ENCODE results near the gene SLC12A6. TPM values are rescaled to one million over a fixed set of nuclear protein-coding genes. Genes with fewer than 3 reads are reported as not detected.
"Not testable (repeated sequence)": the region's sequence is repeated elsewhere in the genome, so short reads cannot be mapped to it uniquely, and the experiment has no call there.

SLC12A6 gene
- total RNA-seq (10 to 100 TPM; 58.5 to 58.7 TPM), total RNA-seq (23.6 to 347 (median 143) reads per million in 172 experiments)
- 60.3 TPM for polyA plus RNA-seq (2013, experiment 1 of 2)
- 66.8 TPM for polyA plus RNA-seq (2013, experiment 2 of 2)

DNA sequence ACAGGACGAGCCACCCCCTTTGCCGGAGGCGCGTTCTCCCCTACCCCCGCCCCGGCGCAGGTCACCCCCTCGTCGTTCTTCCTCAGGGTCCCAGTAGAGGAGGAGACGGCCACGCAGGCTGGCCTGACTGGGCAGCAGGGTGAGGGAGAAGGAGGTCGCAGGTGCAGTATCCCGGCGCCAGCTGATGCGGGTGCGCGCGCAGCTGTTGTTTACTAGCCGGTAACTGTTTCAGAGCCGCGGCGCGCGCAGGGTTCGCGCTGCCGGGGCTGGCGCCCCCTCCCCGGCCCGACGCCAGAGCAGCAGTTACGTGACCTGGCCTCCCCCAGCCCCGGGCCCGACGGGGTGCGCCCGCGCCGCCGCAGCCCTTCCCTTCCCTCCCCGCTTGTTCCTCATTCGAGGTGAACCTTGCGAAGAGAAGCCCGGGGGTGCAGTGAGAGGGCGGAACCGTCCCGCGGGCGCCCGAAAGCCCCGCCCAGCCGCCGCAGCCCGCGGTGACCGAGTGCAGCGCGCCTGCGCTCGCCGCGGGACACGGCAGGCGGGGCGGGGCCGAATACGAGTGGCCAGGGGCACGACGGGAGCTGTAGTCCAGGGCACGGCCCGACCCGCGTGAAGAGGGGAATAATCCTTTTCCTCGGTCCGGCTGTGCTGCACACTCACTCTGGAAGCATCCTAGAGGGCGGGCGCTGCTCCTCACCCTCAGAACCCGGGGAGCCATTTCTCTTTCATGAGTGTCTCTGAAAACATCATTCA, at the start of gene SLC12A6:
Gene SLC12A6 (minus strand): TSS at position 225 of the 750 bp plus-strand sequence. CDS start 1,101 bp downstream, outside the sequence.
- peak within 1 kb of the TSS; percentile 98 for H3K27ac Mint-ChIP-seq
- Histone ChIP-seq H3K27ac (ENCODE audit: low read depth in 1 of 2, low read length in 2 of 2) (peak within 1 kb of the TSS; percentile 80 to 96), H3K4me3 (ENCODE audit: low read length) (peak within 1 kb of the TSS; percentile 98), H3K9me3 (ENCODE audit: control insufficient read depth in 1 of 2, insufficient read depth in 1 of 2, low read length in 2 of 2) (no peaks in the 10 kb centered on the region), H3K27me3 (ENCODE audit: control insufficient read depth in 1 of 2, insufficient read depth in 2 of 2, low read length in 2 of 2) (no peaks in the 10 kb centered on the region), H3K4me1 (ENCODE audit: insufficient read depth, low read length) (peaks cover 49% of the 10 kb centered on the region), H3K36me3 (ENCODE audit: insufficient read depth, low read length) (peaks cover 17% of the 10 kb centered on the region)
- no peaks in the 10 kb centered on the region for H3K27me3 Mint-ChIP-seq
- peaks cover 31% of the 10 kb centered on the region for H3K36me3 Mint-ChIP-seq (ENCODE audit: low read depth)
- TF ChIP-seq, protein P1, sequence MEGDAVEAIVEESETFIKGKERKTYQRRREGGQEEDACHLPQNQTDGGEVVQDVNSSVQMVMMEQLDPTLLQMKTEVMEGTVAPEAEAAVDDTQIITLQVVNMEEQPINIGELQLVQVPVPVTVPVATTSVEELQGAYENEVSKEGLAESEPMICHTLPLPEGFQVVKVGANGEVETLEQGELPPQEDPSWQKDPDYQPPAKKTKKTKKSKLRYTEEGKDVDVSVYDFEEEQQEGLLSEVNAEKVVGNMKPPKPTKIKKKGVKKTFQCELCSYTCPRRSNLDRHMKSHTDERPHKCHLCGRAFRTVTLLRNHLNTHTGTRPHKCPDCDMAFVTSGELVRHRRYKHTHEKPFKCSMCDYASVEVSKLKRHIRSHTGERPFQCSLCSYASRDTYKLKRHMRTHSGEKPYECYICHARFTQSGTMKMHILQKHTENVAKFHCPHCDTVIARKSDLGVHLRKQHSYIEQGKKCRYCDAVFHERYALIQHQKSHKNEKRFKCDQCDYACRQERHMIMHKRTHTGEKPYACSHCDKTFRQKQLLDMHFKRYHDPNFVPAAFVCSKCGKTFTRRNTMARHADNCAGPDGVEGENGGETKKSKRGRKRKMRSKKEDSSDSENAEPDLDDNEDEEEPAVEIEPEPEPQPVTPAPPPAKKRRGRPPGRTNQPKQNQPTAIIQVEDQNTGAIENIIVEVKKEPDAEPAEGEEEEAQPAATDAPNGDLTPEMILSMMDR (IDR thresholded peaks at IDR 0.05): no peak
- ChIA-PET POLR2A (interaction anchor here (0.5 to 5.3 kb wide), 24 partner anchors 11 to 650 kb away, joined by 3 to 127 read pairs (median 4); partner anchors contain the start of genes EMC7, GOLGA8A, GOLGA8B and KATNBL1), CTCF (interaction anchor here (1.0 to 5.5 kb wide), 4 partner anchors 10 to 45 kb away, joined by 3 to 37 read pairs (median 4); partner anchors contain the start of gene LPCAT4)
- H3K4me3 Mint-ChIP-seq: peak within 1 kb of the TSS; percentile 100
- H3K9me3 Mint-ChIP-seq: no peaks in the 10 kb centered on the region
- DNase-seq: peak; percentile 80 to 97 (median 89)
- peak; percentile 79 for ATAC-seq (ENCODE audit: poor library complexity)
- peaks cover 61% of the 10 kb centered on the region for H3K4me1 Mint-ChIP-seq (ENCODE audit: low read depth)
- intact Hi-C loops (cut with DNase I, micrococcal nuclease): loop anchor here (2.0 to 5.0 kb wide), 3 partner anchors 19 to 235 kb away; partner anchors contain the start of genes EMC4 (in 1 of the 2), EMC7 (in 1 of the 2) and PGBD4 (in 1 of the 2)

DNA sequence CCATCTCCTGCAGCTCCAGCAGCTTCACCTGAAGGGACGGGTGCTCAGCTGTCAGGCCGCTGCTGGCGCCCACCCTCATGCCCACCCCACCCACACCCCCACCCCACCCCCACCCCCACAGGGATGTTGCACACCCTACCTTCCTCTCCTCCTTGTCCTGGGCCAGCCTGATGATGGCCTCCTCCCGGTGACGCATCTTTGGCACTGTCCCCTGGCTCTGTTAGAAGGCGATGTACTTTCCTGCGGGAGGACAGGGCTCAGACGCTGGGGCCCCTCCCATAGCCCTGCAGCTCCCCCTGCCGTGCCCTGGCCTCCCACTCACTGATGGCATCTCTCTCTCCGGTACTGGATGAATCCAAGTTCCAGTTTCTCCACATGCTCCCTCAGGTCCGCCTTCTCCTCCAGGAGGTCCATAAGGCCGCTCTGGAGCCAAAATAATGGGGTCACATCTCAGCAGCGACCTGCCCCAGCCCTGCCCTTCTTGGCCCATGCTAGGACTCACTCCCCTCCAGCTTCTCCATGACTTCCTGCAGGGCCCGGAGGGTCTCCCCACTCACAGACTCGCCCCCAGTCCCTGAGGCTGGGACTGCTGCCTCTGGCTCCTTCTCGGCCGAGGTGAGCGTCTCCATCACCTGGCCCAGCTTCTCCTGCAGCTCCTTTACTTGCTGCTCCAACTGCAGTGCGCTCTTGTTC, 44.4 kb upstream of the SLC12A6 start:
- H3K27ac Mint-ChIP-seq; H3K4me3 Mint-ChIP-seq; H3K4me1 Mint-ChIP-seq (ENCODE audit: low read depth); intact Hi-C loops (cut with DNase I, micrococcal nuclease); H3K4me1 ChIP-seq (ENCODE audit: insufficient read depth, low read length); ATAC-seq (ENCODE audit: poor library complexity); H3K36me3 Mint-ChIP-seq (ENCODE audit: low read depth); H3K27ac ChIP-seq (ENCODE audit: low read depth in 1 of 2, low read length in 2 of 2); H3K27me3 Mint-ChIP-seq; DNase-seq; CTCF ChIA-PET; H3K4me3 ChIP-seq (ENCODE audit: low read length); POLR2A ChIA-PET; H3K9me3 Mint-ChIP-seq; H3K9me3 ChIP-seq (ENCODE audit: control insufficient read depth in 1 of 2, insufficient read depth in 1 of 2, low read length in 2 of 2); H3K27me3 ChIP-seq (ENCODE audit: control insufficient read depth in 1 of 2, insufficient read depth in 2 of 2, low read length in 2 of 2); H3K36me3 ChIP-seq (ENCODE audit: insufficient read depth, low read length): not testable (repeated sequence)

DNA sequence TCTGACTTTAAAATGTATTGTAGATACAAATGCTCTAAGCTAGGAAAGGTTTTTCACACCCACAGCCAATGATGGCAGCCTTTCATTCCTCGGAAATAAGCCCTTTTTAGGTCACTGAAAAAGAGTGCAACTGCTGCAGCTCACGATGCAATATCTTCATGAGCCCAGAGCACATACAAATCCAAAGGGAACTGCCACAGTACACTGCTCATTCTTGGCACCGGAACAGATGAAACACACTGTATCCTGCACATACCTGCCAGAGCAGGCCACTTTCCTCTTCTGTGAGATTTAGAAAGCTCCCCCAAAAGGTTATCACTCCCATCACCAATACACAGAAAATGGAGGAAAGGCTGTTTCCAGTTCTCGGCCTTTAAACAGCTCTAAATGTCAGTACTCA, 42.9 kb upstream of the SLC12A6 start:
- H3K9me3 Mint-ChIP-seq; H3K4me3 Mint-ChIP-seq; H3K27ac Mint-ChIP-seq; H3K27me3 Mint-ChIP-seq; ATAC-seq (ENCODE audit: poor library complexity); H3K36me3 Mint-ChIP-seq (ENCODE audit: low read depth); H3K27ac ChIP-seq (ENCODE audit: low read depth in 1 of 2, low read length in 2 of 2); H3K9me3 ChIP-seq (ENCODE audit: control insufficient read depth in 1 of 2, insufficient read depth in 1 of 2, low read length in 2 of 2); intact Hi-C loops (cut with DNase I, micrococcal nuclease); DNase-seq; H3K4me1 Mint-ChIP-seq (ENCODE audit: low read depth); H3K4me3 ChIP-seq (ENCODE audit: low read length); H3K36me3 ChIP-seq (ENCODE audit: insufficient read depth, low read length); H3K27me3 ChIP-seq (ENCODE audit: control insufficient read depth in 1 of 2, insufficient read depth in 2 of 2, low read length in 2 of 2); H3K4me1 ChIP-seq (ENCODE audit: insufficient read depth, low read length); POLR2A ChIA-PET; CTCF ChIA-PET: not testable (repeated sequence)

DNA sequence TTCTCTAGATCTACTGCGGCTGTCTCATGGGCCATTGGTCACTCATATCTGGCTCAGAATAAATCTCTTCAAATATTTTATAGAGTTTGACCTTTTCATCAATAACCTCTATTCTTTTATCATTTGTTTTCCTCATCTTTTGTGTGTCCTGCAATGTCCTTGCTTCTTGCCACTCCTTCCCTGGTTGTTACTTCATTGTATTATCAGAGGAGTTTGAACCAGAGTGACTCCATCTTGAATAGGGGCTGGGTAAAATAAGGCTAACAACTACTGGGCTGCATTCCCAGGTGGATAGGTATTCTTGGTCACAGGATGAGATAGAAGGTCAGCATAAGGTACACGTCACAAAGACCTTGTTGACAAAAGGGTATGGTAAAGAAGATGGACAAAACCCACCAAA, 39.3 kb upstream of the SLC12A6 start:
- TF ChIP-seq, protein P1 (IDR thresholded peaks at IDR 0.05): no peak
- no peaks in the 10 kb centered on the region for H3K9me3 ChIP-seq (ENCODE audit: control insufficient read depth in 1 of 2, insufficient read depth in 1 of 2, low read length in 2 of 2)
- DNase-seq (no peak), ATAC-seq (ENCODE audit: poor library complexity) (no peak)
- H3K27me3 ChIP-seq (ENCODE audit: control insufficient read depth in 1 of 2, insufficient read depth in 2 of 2, low read length in 2 of 2): no peaks in the 10 kb centered on the region
- no peaks in the 10 kb centered on the region for H3K27me3 Mint-ChIP-seq
- no peaks in the 10 kb centered on the region for H3K4me1 Mint-ChIP-seq (ENCODE audit: low read depth)
- H3K27ac Mint-ChIP-seq: no peak overlapping the region
- no peaks in the 10 kb centered on the region for H3K9me3 Mint-ChIP-seq
- intact Hi-C loops (cut with DNase I, micrococcal nuclease): no loop called here
- H3K36me3 Mint-ChIP-seq (ENCODE audit: low read depth): peaks cover 5% of the 10 kb centered on the region
- H3K4me1 ChIP-seq (ENCODE audit: insufficient read depth, low read length): no peaks in the 10 kb centered on the region
- H3K27ac ChIP-seq (ENCODE audit: low read depth in 1 of 2, low read length in 2 of 2): no peak overlapping the region
- no peak overlapping the region for H3K4me3 ChIP-seq (ENCODE audit: low read length)
- no peaks in the 10 kb centered on the region for H3K36me3 ChIP-seq (ENCODE audit: insufficient read depth, low read length)
- CTCF ChIA-PET: no interaction called here
- H3K4me3 Mint-ChIP-seq: no peak overlapping the region
- POLR2A ChIA-PET: no interaction called here

DNA sequence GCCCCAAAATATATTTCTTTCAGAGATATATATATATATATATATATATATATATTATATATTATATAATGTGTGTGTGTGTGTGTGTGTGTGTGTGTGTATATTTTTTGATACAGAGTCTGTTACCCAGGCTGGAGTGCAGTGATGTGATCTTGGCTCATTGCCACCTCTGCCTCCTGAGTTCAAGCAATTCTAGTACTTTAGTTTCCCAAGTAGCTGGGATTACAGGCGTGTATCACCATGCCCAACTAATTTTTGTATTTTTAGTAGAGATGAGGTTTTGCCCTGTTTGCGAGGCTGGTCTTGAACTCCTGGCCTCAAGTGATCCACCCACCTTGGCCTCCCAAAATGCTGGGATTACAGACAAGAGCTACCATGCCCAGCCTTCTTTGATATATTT, 38.0 kb upstream of the SLC12A6 start:
- H3K36me3 ChIP-seq (ENCODE audit: insufficient read depth, low read length); H3K27me3 Mint-ChIP-seq; H3K4me3 Mint-ChIP-seq; H3K4me1 ChIP-seq (ENCODE audit: insufficient read depth, low read length); H3K27ac Mint-ChIP-seq; H3K4me3 ChIP-seq (ENCODE audit: low read length); H3K4me1 Mint-ChIP-seq (ENCODE audit: low read depth); DNase-seq; ATAC-seq (ENCODE audit: poor library complexity); H3K9me3 Mint-ChIP-seq; H3K9me3 ChIP-seq (ENCODE audit: control insufficient read depth in 1 of 2, insufficient read depth in 1 of 2, low read length in 2 of 2); intact Hi-C loops (cut with DNase I, micrococcal nuclease); H3K27ac ChIP-seq (ENCODE audit: low read depth in 1 of 2, low read length in 2 of 2); POLR2A ChIA-PET; H3K36me3 Mint-ChIP-seq (ENCODE audit: low read depth); H3K27me3 ChIP-seq (ENCODE audit: control insufficient read depth in 1 of 2, insufficient read depth in 2 of 2, low read length in 2 of 2); CTCF ChIA-PET: not testable (repeated sequence)
